Lower leg skin (tissue), 4 donors: ENCODE measurements around the gene QSOX2. TPM values are rescaled to one million over a fixed set of nuclear protein-coding genes. Genes with fewer than 3 reads are reported as not detected.
A peak's percentile ranks its signal among the peaks of the same experiment; 100 is the strongest.

Source experiments
- DNase-seq, 2 donors: peaks; one replicate each; pipeline ENCODE4 v3.0.0-alpha.2; 2019; ENCODE audit warnings: low spot score in 2 of 2
- H3K4me3 ChIP-seq: fragments of 200-600 bp; sonication (generic); 2 replicates; pipeline ENCODE4 v1.5.1; 2017; ENCODE audit warnings: mild to moderate bottlenecking, low read depth; ENCODE audit not compliant: poor library complexity, severe bottlenecking
- CTCF ChIP-seq, 3 donors: fragments of 450-650 bp; IDR thresholded peaks; one replicate each; pipeline ENCODE4 v1.5.1; 2016; ENCODE audit warnings: antibody characterized with exemption in 3 of 3, mild to moderate bottlenecking in 3 of 3, moderate library complexity in 2 of 3
- POLR2A ChIP-seq, 2 donors: fragments of 450-650 bp; IDR thresholded peaks; one replicate each; pipeline ENCODE4 v1.6.1; 2016 to 2017; ENCODE audit warnings: antibody characterized with exemption in 2 of 2, mild to moderate bottlenecking in 1 of 2, moderate library complexity in 1 of 2
- WGBS, 2 donors: methylation state at CpG; one replicate each; pipeline ENCODE4 v1.1.5; 2018; 5-methylcytosine and 5-hydroxymethylcytosine counted together
- intact Hi-C: fragments of 100-400 bp; cut with DNase I; formaldehyde crosslinking; loops from one replicate; pipeline ENCODE4 v1.15.0; 2023; ENCODE audit warnings: low total_unique reads
- total RNA-seq, 4 donors: library from RNA; depleted of rRNA; stranded (reverse); fragments of >200 nt; gene quantifications; one replicate each; pipeline ENCODE4 v1.1.0, GENCODE V29; 2016

QSOX2 gene
- 10 to 100 TPM in 2 of 4 donors, 1 to 10 TPM in 2; 8.7 to 13.0 (median 11.1) TPM for total RNA-seq

- intact Hi-C loops, result no loop called here
- DNase-seq, result peak; percentile 60 to 96
- H3K4me3 ChIP-seq, result peak within 1 kb of the TSS; percentile 35
- WGBS, 2 donors, result 0% methylated on average over 13 to 57 of the region's 112 CpGs
- TF ChIP-seq CTCF (IDR thresholded peaks at IDR 0.05) (no peak), POLR2A (IDR thresholded peaks at IDR 0.05) (no peak)
Measured at GRCh38 chr9:136245219-136246150, at the start of gene QSOX2. TSS of gene QSOX2 (minus strand) at chr9:136245812. CDS start at chr9:136245803, 9 bp downstream.

GRCh38 chr9:136295055-136295454, 49.4 kb upstream of the QSOX2 start:
- WGBS, 2 donors, result 88 to 90% methylated on average over 15 to 16 of the region's 16 CpGs
- no peak for TF ChIP-seq CTCF (IDR thresholded peaks at IDR 0.05)
- TF ChIP-seq POLR2A (IDR thresholded peaks at IDR 0.05), result no peak

GRCh38 chr9:136294437-136294836, 48.8 kb upstream of the QSOX2 start:
- WGBS, 2 donors, result 75 to 81% methylated on average over 5 of the region's 5 CpGs
- no peak for DNase-seq
- H3K4me3 ChIP-seq, result no peak overlapping the region
- TF ChIP-seq POLR2A (IDR thresholded peaks at IDR 0.05) (no peak), CTCF (IDR thresholded peaks at IDR 0.05) (no peak)
- intact Hi-C loops, result no loop called here

More at GRCh38 chr9:136295055-136295454, 49.4 kb upstream of the QSOX2 start:
- no peak for DNase-seq
- intact Hi-C loops, result no loop called here
- no peak overlapping the region for H3K4me3 ChIP-seq

GRCh38 chr9:136293476-136294077, 48.0 kb upstream of the QSOX2 start:
- 81% methylated on average over 14 of the region's 14 CpGs for WGBS, 2 donors
- TF ChIP-seq POLR2A (IDR thresholded peaks at IDR 0.05) (no peak), CTCF (IDR thresholded peaks at IDR 0.05) (no peak)
- no peak overlapping the region for H3K4me3 ChIP-seq
- intact Hi-C loops, result no loop called here
- no peak for DNase-seq

GRCh38 chr9:136292591-136293448, 47.2 kb upstream of the QSOX2 start:
- TF ChIP-seq POLR2A (IDR thresholded peaks at IDR 0.05), result no peak
- TF ChIP-seq CTCF (IDR thresholded peaks at IDR 0.05), result no peak
- 45 to 49% methylated on average over 17 to 32 of the region's 34 CpGs for WGBS, 2 donors
- no peak overlapping the region for H3K4me3 ChIP-seq
- intact Hi-C loops, result no loop called here
- DNase-seq, result no peak
